DMS 273 treated with DMSO at 0.1 percent for 48 hours (cell line): ENCODE measurements around the gene INTS2.
"Not testable (repeated sequence)": the region's sequence is repeated elsewhere in the genome, so short reads cannot be mapped to it uniquely, and the experiment has no call there.

Experiments used
- DNase-seq: peaks from one replicate; lab custom pipeline; 2025; lab: John Stamatoyannopoulos, UW

The INTS2 gene

DNA sequence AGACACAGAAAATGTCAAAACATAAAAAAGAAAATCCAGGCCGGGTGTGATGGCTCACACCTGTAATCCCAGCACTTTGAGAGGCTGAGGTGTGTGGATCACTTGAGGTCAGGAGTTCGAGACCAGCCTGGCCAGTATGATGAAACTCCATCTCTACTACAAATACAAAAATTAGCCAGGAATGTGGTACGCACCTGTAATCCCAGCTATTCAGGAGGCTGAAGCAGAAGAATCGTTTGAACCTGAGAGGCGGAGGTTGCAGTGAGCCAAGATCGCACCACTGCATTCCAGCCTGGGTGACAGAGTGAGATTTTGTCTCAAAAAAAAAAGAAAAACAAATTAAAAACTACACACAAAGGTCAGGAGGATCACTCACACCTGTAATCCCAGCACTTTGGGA, 40.0 kb downstream of the INTS2 start:
- DNase-seq = not testable (repeated sequence)

DNA sequence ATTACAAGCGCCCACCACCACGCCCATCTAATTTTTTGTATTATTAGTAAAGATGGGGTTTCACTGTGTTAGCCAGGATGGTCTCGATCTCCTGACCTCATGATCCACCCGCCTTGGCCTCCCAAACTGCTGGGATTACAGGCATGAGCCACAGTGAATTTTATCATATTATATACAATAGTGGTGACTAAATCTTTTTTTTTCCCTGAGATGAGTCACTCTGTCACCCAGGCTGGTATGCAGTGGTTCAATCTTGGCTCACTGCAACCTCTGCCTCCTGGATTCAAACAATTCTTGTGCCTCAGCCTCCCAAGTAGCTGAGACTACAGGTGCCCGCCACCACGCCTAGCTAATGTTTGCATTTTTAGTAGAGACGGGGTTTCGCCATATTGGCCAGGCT, 41.9 kb downstream of the INTS2 start:
- DNase-seq = not testable (repeated sequence)

DNA sequence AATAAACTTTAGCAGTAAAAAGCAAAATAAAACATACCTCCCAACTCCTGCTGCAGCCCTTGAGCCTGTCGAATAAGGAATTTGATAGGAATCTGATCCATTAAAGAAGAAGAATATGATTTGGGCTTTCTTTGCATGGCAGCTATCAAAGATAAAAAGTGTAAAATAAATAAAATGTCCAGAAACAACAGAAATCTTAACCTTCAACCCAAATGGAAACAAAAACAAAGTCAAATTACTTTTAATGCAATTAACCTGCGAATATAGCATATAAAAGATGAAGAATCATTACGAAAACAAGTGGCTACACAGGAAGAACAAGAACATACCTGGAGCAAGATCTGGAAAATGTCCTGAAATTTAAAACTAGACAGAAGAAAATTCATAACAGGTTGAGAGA, 42.9 kb downstream of the INTS2 start:
- no peak for DNase-seq

DNA sequence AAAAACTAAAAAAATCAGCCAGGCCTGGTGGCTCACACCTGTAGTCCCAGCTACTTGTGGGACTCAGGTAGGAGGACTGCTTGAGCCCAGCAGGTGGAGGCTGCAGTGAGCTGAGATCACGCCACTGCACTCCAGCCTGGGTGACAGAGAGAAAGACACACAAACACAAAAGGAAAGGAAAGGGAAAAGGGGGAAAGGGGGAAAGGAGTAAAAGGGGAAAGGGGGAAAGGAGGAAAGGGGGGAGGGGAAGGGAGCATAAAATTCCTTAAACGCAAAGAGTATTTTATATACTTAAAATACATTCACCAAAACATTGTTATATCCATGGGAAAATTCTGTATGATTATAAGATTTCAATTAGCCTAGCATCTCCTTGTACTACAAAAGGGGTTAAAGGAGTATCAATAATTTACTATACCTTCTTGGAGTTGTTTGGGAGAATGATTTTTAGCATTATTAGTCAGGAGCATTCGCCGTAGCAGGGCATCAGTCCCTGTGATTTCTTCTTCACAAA, 47.1 kb downstream of the INTS2 start:
- no peak for DNase-seq

DNA sequence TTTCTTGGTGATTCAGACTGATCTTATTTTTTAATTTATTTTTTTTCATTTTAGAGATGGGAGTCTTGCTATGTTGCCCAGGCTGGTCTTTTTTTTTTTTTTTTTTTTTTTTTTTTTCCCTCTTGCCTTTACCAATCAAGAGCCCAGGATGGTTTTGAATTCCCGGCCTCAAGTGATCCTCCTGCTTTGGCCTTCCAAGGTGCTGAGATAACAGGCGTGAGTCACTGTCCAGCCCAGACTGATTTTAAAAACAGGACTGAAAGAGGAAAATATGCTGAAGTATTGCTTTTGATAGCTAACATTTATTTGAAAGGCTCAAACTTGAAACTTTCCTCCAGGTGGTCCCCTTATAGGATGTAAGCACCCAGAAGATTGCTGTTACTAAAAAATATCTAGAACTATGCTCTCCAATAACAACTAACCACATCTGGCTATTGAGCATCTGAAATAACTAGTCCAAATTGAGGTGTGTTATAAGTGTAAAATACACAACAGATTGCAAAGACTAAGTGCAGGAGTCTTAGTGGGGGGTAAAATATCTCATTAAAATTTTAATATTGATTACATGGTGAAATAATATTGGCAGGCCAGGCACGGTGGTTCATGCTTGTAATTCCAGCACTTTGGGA, 48.7 kb downstream of the INTS2 start:
- no peak for DNase-seq

DNA sequence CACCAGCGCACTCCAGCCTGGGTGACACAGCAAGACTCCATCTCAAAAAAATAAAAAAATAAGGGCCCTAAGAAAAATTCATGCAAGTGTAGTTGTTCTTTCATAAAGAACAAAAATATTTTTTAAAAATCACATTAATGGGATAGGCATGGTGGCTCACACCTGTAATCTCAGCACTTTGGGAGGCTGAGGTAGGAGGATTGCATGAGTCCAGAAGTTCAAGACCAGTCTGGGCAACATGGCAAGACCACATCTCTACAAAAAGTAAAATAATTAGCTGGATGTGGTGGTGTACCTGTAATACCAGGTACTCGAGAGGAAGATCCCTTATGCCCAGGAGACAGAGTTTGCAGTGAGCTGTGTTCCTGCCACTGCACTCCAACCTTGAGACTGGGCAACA, 49.3 kb downstream of the INTS2 start:
- DNase-seq = no peak

DNA sequence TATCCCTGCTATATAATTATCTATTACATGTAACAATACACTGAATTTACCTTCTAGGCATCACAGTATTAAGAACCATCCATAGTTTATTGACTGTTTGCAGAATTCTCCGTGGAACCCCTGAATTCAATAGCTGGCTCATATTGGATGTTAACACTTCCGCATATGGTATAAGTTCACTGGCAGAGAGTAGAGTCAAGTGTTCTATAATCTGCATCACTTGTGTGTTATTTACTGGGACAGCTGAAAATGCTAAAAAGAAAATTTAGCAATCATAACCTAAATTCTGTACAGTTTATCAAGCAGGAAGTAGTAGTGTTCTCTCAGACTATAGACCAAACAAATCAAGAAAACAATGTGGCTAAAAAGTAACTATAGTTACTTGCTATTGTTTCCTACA, 49.9 kb downstream of the INTS2 start:
- no peak for DNase-seq

DNA sequence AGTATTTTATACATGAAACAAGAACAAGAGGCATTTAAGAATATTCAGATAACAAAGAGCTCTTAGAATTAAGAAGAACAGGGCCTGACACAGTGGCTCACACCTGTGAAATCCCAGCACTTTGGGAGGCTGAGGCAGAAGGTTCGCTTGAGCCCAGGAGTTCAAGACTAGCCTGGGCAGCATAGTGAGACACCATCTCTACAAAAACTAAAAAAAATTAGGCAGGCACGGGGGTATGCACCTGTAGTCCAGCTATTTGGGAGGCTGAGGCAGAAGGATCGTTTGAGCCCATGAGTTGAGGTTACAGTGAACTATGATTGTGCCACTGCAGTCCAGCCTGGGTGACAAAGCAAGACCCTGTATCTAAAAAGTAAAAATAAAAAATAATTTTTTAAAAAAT, 52.0 kb downstream of the INTS2 start:
- no peak for DNase-seq

DNA sequence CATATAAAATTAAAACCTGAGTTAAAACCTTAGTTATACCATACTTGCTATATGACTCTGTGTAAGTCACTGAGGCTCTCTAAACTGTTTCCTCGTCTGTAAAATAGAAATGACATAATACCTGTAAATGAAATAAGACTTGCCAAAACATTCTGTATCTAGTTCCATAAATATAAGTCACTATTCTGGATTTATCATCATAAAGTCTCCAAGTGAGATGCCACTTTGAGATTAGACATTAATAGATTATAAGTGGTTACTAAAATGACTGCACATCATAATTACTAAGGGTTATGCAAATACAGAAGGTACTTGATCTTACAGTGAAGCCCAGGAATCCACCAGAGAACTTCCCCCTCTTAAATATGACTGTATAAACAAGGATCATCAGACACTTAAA, 52.5 kb downstream of the INTS2 start:
- DNase-seq = no peak

DNA sequence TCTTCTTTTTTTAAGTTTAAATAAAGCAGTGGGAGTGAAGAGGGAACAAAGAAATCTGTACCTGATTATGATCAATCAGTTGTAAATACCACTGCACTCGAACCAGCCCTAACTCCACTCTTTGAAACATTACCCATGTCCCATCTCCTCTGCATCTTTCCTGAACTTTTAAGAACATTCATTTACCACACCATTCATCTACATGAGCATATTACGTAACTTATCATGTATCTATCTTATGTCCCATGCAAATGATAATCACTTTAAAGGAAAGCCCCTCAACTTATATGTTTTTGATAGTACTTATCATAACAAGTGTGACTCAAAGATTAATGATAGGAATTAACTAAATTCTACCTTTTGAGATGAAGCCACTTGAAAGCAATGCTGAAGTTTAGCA, 53.7 kb downstream of the INTS2 start:
- no peak for DNase-seq

DNA sequence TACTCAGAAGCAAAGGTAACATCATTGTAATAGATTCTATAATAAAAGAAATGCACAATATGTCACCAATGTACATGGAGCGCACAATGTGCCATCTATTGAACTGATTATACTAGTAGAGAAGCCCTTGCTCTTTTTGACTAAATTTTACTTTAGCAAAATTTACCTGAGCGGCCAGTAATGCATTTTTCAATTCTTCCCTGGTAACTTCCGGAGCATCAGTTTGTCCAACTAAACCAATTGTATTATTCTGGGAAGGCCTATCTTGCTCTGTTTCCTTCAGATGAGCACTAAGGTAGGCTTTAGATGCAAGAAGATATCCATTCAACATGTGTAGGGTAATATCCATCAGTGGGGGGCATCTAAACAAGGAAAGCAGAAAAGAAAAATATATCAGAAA, 55.7 kb downstream of the INTS2 start:
- no peak for DNase-seq

DNA sequence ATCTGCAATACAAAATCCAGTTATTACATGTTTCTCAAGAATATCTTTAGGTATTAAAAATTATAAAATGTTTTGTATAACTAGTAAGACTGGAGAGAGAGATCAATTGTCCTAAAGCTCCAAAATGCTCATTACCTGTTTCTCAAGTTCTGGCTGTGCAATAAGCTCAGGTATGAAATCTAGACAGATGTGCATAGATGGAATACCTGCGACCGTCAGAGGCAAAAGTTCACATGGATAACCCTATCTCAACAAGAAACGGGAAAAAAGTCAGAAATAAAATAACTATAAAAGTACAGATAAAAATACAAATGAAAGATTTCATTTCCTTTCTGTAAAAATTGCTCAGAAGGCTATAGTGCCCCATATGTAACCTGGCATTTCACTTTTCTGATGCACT, 58.6 kb downstream of the INTS2 start:
- DNase-seq = no peak

DNA sequence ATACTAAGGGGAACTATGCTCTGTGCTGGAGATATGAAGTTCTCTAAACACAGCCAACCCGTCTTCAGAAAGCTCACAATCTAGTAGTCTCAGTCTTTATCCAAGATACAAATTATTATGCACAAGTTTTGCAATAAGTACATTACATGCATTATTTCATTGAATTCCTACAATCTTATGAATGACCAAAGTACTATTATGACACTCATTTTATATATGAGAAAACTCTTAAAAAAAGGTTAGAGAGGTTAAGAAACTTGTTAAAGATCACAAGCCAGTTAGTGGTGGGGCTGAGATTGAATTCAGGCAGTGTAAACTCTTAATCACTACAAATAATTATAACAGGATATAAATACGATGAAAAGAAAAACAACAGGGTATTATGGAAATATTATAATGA, 59.7 kb downstream of the INTS2 start:
- DNase-seq = no peak

DNA sequence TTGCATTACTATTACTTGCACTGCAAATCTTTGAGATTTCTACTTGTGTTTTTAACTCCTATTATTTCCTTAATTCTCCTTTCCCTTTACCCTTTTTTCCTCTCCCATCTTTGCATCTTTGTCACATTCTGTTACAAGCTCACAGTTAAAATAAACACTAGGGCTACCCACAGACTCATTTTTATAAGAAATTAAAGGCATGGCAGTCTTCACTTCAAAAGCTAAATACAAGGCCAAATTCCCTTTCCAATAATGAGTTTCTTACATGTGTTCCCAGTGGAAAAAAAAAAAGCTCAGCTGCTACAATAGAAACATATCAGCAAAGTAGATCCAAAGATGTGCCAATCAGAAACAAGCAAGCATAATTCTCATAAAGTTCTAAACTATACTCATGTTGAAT, 60.7 kb downstream of the INTS2 start:
- no peak for DNase-seq

DNA sequence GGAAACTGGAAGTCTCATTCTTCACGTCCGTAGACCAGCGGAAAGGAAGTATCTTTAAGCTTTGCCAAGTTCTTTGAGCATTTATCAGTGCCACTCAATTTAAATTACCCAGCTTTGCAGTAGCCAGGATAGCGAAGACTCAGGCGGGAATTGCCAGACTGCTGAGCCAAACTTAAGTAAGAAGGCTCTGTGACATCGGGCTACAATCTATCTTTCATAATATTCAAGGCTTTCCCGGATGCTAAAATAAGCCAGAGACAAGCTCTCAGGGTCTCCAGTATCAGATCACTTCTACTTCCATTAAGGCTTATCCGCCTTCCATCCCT, 64.0 kb downstream of the INTS2 start:
- no peak for DNase-seq

DNA sequence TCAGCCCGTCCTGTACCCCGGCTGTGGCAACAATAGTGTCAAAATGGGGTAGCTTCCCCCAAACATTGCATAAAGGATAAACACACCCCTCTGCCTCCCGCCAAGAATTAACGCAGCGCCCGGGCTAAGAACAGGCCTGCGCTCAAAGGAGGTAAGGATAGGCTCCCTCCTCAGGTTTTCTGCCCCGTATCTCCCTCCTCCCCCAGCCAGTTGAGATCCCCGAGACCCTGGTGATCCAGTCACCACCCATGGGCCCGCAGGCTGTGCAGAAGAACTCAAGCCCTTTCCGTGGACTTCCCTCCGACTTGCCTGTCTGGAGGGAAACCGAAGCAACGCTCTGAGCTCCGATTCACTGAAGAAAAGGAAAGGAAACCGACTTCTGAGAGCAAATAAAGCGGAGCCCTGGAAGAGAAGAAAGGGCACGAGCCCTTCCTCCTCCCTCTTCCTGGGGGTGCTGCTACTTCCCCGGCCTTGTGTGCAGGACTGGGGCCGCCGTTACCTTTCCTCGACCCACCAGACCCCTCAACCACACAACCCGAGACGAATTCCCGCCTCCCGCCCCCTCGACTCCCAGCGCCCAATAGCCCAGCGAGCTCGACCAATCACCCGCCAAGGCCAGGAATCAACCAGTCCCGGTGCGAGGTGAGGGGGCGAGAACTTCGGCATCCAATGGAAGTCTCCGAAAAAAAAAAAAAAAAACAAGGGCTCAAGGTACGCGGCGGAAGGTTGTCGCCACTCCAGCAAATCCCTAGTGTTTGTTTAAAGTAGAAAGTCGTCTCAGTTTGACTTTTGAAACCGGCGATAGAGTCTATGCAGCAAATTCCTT, 64.6 kb downstream of the INTS2 start, which contains the start of gene BRIP1:
TSS of gene BRIP1 (minus strand) at position 554 of the 826 bp plus-strand sequence. CDS start 1,989 bp downstream, outside the sequence.
- DNase-seq = peak; percentile 91

DNA sequence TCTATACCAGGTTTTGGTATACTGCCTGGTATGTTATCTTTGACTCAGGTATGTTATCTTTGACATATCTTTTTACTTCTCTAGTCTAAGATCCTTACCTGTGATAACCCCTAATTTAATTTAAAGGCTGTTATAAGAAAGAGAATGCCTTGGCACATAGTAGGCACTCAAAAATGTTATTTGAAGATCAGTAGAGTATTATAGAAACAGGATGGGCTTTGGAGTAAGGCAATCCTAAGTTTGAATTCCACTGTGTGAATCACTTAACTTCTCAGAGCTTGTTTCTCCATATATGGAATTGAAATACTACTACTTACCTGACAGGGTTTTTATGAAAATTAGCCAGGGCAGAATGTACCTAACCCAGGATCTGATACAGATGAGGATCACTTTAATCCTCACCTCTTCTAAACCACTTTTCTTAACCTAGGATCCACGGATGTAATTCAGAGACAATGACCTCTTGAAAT, 65.6 kb downstream of the INTS2 start:
- no peak for DNase-seq

DNA sequence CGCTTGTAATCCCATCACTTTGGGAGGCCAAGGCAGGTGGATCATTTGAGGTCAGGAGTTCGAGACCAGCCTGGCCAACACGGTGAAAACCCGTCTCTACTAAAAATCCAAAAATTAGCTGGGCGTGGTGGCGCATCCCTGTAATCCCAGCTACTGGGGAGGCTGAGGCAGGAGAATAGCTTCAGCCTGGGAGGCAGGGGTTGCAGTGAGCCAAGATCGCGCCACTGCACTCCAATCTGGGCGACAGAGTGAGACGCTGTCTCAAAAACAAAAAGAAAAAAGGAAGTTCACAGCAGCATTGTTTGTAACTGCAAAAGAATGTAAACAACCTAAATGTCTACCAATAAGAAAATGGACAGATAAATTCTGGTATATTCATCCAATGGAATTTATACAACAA, 67.4 kb downstream of the INTS2 start:
- DNase-seq = not testable (repeated sequence)

DNA sequence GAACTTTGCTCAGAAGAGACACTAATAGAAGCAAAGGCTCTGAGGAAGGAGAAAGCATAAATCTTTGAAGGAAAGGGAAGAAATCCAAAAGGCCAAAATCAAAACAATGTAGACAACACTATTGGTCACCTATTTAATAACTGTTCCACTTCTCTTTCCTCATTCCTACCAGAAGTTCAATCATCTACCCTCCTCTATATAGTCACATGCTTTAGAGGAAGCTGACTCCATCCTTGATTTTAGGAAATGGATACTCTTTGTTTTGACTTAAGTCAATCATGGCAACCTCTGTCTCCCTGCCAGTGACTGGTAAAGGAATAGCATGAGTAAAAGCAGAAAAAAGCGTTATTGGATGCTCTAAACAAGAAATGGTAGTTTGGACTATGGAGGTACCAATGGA, 71.7 kb downstream of the INTS2 start:
- no peak for DNase-seq

DNA sequence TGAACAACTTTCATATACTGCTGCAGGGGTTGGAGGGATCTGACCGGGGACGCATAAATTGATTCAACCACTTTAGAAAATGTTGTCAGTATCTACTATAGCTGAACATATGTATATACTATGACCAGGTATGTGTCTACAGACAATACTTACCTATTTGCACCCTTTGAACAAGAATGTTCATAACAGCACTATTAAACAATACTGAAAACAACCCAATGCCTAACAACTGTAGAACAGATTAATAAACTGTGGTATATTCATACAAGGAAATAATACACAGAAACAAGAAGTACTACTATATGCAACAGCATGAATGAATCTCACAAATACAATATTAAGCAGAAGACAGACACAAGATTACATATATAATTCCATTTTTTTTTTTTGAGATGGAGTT, 74.9 kb downstream of the INTS2 start:
- DNase-seq = no peak

DNA sequence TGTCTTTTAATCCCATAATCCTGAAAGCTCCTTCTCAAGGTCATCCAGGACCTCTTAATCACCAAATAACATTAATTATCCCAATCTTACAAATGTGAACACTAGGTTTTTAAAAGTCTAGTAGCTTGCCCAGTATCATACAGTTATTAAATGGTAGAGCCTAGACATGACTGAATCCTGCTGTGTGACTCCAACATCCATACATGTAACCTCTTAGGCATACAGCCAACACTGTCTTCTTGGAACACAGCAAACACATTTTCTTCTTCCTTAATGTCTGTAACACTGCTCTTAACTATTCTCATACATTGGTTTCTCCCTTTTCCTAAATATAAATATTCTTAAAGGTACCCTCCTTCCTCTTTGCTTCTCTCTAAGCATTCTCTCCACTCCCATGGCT, 78.1 kb downstream of the INTS2 start:
- no peak for DNase-seq

DNA sequence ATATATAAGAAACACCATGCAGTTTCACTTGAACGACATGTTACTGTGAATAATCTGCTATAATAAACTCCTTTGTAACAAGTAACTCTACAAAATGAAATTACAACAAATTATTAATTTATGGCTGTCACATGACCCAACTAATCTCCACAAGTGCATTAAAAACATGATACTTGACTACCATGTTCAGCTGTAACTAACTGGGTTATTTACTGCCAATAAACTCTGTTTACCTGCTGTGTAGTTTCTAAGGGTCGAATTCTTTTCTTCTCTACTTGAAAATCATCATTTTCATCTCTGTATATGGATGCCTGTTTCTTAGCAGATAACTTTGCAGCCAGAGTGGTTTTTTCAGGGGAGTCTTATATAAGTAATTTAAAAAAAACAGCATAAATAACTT, 78.9 kb downstream of the INTS2 start:
- no peak for DNase-seq

DNA sequence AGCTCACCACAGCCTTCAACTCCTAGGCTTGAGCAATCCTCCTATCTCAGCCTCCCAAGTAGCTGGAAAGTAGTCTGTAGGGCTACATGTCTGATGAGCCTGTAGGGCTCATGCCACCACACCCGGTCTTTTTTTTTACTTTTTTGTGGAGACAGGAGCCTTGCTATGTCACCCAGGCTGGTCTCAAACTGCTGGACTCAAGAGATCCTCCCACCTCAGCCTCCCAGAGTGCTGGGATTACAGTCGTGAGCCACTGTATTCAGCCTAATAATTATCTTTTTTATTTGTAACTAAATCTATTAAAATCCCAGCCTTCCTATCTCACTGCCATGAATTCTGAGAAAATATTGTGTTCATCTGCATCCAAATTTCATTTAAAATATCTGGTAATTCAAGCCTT, 79.5 kb downstream of the INTS2 start:
- DNase-seq = no peak

DNA sequence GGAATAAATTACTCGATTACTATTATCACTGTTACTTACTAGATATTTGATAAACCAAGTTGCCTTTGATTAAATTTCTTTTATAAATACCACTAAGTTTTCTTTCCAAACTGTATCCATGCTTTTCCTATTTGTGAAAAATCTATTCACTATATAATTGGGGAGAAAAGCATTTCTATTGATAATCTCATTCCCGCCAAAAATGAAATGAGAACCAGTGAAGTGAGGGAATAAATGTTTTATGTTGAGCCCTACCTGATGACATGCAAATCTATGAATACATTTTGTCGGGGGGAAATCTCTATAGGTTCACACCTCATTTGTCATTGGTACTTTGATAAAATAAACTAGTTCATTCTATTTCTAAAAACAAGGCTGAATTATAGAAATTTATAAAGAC, 80.1 kb downstream of the INTS2 start:
- DNase-seq = no peak
